Activated CD8-positive, alpha-beta memory T cell treated with anti-CD3 and anti-CD28 coated beads for 1 hour (primary cell): Measurements from ENCODE around the gene PLK5.
"Not testable (repeated sequence)": the region's sequence is repeated elsewhere in the genome, so short reads cannot be mapped to it uniquely, and the experiment has no call there.

ENCODE experiments used
- DNase-seq, 2 donors: peaks; one replicate each; pipeline ENCODE4 v3.0.0-alpha.2; 2020; ENCODE audit warnings: low read depth in 1 of 2; ENCODE audit errors: extremely low read depth in 1 of 2

The PLK5 gene

DNA sequence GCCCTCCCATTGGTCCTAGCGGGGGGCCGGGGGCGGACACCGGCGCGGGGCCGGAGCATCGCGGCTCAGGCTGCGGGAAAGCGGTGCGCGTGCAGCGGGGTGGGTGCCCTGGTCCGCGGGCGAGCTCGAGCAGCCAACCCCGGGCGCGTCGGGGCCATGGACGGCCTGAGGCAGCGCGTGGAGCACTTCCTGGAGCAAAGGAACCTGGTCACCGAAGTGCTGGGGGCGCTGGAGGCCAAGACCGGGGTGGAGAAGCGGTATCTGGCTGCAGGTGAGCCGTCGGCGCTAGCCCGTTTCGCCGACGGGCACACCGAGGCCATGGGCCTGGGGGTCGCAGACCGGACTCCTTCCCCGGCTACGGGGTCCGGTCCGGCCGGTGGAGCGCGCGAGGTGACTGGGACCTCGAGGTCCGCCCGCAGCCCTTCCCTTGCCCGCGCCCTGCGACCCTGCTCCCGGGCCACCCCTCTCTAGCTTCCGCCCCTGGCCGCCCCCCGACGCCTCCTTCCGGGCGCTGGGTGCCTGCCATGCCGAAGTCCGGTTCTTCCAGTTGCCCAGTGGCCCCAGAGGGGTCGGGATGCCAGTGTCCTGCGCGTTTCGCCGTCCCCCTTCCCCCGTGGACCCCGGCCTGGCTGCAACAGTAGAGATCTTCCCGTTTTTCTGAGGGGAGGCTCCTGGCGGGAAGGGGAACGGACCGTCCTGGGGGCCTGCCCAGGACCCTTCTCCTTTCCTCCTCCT lies 32.6 kb upstream of the PLK5 start, which contains the start of gene REEP6:
Gene REEP6, plus strand, starts transcription at position 68 of the 735 bp plus-strand sequence. Its CDS starts 89 bp downstream, at position 157.
- DNase-seq: no peak

DNA sequence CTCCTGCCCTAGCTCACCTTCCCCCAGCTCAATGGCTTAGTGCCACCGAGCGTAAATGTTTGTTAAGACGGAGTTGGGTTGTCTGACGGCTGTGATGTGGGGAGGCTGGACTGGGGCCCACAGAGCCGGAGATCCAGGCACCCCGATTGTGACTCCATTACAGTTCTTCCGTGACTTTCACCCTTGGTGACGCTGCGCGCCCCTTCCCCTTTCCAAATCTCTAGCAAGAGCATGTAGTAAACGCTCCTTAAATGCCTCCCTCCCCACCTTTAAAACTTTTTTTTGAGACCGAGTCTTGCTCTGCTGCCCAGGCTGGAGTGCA lies 32.1 kb upstream of the PLK5 start:
- DNase-seq: no peak

DNA sequence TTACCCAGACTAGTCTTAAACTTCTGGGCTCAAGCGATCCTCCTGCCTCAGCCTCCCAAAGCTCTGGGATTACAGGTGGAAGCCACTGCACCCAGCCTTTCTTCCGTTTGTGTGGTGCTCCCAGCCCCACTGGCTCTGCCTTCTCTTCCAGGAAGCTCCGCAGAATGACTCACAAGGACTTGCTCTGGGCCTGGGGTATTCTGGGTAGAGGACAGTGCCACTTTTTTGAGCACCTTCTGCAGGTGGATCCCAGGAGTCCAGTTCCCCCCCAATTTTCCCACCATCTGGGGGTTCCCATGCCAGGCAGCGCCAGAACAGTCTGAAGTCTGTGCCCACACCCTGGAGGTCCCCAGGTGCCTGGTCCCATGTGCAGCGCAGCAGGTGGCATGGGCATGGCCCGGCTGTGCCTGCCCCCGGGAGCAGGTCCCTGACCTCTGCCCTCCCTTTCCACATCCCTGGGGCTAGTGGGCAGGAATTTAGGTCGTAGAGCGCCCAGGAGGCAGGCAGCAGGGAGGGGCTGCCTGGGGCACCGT lies 31.3 kb upstream of the PLK5 start:
- DNase-seq: no peak

DNA sequence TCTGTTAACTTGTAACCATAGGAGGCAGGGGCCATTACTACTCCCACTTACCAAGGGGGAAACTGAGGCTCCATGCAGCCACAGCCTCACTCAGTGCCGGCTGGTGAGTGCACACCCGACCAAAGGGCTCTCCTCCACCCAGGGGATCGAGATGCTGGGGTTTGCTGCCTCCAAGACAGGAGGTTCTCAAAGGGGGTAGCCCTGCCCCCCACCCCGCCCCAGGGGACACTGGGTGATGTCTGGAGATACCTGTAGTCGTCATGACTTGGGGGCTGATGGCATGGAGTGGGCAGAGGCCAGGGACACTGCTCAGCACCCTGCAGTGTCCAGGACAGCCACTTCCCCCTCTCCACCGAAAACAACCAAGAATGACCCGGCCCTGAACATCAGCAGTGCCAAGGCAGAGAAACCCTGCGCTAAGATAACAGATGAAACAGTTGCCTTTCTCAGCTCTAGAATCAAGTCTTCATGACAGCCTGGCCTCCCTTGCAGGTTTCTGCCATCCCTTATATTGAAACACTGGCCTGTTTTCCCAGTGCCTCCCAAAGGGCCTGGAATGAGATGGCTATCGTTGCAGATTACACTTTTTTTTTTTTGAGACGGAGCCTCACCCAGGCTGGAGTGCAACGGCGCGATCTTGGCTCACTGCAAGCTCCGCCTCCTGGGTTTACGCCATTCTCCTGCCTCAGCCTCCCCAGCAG lies 29.6 kb upstream of the PLK5 start:
- no peak for DNase-seq

DNA sequence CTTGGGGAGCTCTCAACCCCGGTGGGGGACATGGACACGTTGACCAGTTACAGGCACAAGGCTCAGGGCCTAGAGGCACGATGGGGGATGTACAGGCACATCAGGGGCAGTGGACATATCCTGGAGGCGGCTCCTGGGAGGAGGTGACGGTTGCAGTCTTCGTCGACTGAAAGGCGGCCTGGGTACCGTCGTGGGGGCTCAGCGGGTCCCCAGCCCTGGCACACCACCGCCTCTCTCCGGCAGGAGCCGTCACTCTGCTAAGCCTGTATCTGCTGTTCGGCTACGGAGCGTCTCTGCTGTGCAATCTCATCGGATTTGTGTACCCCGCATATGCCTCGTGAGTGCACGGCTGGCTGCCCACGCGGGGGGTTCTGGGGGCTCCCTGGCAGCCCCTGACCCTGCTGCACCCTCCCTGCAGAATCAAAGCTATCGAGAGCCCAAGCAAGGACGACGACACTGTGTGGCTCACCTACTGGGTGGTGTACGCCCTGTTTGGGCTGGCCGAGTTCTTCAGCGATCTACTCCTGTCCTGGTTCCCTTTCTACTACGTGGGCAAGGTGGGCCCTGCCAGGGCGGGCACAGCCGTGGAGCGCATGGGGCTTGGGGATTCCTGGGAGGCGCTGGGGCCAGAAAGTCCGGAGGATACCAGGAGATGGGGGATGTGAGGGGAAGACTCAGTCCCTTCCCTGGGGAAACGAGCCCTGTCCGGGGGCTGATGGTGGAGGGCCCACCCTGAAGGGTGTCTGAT lies 28.7 kb upstream of the PLK5 start:
- no peak for DNase-seq

DNA sequence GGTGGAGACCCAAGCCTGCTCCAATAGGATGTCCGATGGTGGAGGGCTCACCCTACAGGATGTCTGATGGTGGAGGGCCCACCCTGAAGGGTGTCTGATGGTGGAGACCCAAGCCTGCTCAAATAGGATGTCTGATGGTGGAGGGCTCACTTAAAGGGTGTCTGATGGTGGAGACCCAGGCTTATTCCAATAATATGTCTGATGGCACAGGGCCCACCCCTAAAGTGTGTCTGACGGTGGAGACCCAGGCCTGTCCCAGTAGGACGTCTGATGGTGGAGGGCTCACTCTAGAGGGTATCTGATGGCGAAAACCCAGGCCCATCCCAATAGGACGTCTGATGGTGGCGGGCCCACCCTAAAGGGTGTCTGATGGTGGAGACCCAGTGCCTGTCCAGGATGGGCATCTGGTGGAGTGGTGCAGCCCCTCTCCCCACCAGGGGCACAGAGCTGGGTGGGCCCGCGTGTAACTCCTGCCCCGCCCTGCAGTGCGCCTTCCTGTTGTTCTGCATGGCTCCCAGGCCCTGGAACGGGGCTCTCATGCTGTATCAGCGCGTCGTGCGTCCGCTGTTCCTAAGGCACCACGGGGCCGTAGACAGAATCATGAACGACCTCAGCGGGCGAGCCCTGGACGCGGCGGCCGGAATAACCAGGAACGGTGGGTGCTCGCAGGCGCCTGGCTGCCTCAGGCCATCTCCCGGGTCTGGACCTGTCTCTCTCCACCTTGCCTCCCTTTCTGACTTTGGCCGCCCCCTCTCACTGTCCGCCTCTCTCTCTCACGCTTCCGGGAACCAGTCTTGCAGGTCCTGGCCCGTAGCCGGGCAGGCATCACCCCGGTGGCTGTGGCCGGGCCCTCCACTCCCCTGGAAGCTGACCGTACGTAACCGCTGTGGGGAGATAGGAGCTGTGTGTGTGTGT lies 27.8 kb upstream of the PLK5 start:
- DNase-seq: no peak

DNA sequence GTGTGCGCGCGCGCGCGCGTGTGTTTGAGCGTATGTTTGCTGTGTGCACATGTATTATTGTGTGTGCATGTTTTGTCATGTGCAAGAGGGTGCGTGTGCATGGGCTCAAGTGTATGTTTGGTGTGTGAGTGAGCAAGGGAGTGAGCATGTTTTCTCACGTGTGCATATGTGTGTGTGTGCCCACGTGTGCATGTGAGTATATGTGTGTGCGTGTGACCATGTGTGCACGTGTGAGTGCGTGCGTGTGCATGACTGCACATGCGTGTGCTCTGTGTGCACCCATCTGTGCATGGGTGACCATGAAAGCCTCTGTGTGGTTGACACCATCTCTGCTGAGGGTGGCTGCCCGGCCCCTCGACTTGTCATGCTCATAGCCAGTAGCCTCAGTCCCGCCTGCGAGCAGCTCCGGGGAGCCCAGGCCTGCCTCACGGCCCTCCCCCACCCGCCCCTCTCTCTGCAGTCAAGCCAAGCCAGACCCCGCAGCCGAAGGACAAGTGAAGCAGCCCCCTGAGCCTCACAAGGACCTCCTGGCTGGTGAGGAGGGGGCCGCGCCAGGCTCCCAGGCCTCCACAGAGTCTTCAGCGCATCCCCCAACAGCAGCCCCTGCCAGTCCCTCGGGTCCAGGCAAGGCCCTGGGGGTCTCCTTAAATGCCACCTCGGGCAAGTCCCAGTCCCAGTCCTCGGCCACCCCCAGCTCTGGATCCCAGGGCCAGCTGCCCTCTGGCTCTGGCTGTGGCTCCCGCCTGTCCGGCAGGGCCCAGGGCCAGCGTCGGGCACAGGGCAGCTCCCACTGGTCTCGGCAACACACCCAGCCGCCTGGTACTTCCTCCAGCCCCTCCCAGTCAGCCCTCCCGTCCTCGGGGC lies 26.9 kb upstream of the PLK5 start:
- DNase-seq: no peak

DNA sequence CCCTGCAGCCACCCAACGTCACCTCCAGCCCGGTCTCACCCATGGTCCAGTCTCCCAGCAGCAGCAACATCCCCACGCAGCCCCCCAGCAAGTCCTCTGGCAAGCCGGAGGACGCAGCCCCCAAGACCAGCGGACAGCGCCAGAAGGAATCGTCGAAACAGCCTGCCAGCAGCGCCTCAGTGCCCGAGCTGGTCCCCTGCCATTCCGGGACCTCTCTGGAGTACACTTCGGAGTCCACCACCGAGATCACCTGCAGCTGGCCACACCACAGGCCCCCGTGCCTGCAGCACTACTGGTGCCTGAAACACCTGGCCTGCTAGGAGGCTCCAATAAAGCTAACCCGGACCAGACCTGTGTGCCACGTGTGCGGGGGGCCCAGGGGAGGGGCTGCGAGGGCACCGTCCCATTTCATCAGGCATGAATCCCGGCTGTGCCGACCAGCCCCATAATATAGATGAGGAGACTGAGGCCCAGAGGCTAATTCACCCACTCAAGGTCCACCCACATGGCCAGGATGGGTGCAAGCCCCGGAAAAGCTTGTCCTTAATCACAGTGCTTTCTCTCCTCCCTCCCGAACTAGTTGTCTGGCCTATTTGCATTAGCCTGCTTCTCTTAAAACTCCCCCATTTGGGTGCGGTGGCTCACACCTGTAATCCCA lies 26.2 kb upstream of the PLK5 start:
- no peak for DNase-seq

DNA sequence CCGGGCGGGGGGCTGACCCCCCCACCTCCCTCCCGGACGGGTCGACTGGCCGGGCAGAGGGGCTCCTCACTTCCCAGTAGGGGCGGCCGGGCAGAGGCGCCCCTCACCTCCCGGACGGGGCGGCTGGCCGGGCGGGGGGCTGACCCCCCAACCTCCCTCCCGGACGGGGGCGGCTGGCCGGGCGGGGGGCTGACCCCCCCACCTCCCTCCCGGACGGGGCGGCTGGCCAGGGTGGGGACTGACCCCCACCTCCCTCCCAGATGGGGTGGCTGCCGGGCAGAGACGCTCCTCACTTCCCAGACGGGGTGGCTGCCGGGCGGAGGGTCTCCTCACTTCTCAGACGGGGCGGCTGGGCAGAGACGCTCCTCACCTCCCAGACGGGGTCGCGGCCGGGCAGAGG lies 24.6 kb upstream of the PLK5 start:
- DNase-seq: not testable (repeated sequence)

DNA sequence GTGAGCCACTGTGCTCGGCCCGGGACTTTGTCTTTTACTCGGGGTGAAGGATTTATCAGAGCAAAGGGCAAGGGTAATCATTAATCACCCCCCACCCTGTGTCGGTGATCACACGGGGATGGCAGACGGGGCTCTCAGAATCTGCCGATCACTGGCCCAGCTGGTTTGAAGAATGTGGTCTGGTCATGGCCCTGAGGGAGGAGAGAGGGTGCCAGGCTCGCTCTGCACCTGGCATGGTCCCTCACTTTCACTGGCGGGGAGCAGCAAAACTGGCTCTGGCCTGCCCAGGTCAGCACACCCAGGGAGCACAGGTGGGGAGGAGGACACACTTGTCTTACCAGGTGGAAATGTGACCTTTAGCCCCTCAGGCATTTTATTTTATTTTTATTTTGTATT lies 22.7 kb upstream of the PLK5 start:
- no peak for DNase-seq

DNA sequence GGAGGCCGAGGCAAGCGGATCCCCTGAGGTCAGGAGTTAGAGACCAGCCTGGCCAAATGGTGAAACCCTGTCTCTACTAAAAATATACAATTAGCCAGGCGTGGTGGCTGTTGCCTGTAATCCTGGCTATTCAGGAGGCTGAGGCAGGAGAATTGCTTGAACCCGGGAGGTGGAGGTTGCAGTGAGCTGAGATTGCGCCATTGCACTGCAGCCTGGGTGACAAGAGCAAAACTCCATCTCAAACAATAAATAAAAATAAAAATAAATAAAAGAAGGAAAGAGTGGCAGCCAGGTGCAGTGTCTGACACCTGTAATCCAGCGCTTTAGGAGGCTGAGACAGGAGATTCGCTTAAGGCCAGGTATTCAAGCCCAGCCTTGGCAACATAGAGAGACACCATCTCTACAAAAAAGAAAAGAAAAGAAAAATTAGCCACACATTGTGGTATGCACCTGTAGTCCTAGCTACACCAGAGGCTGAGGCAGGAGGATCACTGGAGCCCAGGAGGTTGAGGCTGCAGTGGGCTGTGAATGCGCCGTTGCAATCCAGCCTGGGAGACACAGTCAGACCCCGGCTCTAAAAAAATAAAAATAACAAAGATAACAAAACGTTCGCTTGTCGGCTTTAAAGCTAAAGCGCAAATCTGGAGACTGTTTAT lies 21.3 kb upstream of the PLK5 start:
- no peak for DNase-seq

DNA sequence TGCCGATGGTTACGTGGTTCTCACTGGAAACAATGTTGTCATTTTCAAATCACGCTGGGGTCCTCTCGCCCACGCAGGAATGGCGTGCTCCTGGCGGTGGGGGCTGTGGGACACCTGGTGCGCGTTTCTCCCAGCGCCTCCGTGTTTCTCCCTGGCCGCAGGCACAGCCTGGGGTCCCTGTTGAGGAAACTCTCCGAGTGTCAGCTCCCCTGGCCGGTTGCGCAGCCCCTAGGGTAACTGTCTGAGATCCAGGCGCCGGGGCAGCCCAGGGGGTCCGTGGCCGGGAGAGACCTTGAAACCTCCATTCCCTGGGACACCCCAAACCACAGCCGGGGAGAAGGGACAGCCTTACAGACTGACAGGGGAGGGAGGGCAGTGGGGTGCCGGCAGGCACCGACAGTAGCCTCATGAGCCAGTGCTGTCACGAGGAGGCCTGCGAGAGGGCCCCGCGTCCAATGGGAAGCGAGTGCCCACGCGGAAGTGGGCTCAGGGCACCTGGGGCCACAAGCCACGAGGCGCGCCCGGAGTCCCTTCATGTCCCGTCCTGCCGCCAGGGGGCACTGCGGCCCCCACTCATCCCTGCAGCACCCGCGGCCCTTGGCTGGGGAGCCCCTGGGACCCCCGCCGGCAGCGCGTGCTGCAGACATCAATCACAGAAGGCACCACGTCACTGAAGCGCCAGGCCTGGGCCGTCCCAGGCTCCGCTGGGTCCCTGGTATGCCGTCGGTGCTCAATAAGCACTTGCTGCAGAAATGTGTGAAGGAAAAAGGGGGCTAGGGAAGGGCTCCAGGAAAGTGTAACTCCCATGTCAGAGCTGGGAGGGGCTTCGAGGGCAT lies 20.6 kb upstream of the PLK5 start:
- peak in 1 of 2 donors; percentile 52 for DNase-seq

DNA sequence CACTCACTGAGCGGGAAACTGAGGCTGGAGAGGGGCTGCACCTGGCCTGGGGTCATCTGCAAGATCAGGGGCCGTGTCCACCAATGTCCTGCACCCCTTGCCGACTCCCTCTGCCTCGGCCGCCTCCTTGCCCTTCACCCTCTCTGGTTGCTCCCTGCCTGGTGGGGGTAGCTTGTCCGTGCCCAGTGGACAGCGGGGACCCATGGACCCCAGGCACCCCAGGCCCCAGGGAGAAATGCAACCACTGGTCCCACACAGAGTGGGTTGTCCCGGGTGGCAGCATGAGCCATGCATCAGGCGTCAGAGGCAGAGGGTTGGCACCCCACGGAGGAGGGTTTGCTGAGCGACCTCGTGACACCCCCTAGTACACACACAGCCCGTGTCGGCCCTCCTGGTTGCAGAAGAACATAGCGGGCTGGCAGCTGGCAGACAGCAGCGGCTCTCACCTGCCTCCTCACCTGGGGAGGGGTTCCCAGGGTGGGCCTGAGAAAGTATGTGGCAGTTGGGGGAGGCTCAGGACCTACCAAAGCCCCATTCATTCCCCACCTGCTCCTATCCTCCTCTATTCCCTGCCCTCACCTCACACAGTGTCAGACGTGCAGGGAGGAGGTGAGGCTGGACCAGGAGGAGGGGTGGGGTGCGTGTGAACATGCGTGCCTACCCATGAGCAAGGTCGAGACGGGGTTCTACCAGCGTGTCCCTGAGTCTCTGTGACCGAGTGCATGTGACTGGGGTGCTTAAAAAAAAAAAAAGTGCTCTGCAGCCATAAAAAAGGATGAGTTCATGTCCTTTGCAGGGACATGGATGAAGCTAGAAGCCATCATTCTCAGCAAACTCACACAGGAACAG lies 19.7 kb upstream of the PLK5 start:
- no peak for DNase-seq

DNA sequence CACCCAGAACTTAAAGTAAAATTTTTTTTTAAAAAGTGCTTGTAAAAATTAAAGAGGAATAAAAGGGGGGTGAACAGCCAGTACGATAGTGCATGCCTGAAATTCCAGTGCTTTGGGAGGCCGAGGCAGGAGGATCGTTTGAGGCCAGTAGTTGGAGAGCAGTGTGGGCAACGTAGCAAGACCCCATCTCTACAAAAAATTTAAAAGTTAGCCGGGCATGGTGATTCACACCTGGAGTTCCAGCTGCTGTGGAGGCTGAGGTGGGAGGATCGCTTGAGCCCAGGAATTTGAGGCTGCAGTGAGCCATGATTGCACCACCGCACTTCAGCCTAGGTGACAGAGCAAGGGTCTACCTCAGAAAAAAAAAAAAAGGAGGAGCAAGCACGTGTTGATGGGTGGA lies 18.9 kb upstream of the PLK5 start:
- DNase-seq: no peak

DNA sequence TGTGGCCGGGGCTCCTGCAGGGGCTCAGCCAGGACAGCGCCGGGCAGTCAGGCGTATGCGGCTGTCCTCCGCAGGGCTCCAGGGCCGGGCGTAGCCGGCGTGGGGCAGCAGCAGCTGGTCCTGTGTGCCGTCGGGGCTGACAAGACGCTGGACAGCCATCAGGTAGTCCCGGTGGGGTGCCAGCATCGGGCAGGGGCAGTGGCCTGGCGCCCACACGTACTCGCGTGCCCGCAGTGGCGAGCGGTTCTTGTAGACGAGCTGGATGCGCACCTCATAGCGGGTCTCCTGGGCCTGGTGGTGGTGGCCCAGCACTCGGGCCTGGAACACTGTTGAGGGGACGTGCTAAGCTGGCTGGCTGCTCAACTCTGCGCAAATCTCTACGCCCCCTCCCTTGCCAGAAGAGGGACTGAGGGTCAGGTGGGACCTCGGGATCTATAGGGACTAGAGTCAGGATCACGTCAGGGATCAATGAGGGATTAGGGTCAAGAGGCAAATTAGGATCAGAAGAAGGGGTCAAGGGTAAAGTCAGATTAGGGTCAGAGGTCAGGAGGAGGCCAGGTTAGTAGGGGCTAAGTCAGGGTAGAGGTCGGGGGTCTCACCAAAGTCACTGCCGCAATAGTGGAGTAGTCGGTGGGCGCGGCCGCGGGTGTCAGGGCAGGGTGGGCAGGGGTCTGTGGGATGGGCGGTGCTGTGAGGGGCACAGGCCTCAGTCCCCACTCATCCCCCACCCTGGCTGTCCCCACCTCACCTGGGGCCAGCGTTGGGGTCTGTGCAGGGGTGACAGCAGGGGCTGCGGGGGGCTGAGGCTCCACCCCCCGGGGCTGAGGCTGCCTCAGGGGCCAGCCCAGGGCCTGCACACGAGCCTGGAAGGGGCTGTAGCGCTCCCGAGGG lies 17.6 kb upstream of the PLK5 start:
- no peak for DNase-seq

DNA sequence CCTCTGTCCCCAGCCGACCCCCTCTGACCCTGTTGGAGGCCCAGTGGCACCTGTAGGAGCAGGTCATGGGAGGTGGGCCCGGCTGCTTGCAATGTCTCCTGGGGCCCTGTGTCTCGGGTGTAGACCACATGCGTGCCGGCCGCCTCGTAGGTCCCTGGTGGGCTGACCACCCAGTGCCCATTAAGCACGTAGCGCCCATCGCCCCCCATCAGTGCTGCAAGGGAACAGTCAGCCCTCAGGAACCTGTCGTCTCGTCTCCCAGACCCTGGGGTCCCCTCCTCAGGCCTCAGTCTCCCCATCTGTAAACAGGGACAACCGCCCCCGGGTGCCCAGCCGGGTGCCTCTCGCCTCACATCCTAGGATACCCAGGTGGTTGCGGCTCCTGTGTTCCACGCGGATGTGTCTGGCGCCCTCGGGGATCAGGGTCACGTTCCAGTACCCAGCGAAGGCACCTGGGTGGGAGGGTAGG lies 16.7 kb upstream of the PLK5 start:
- no peak for DNase-seq
